A549 (cell line): Measurements from ENCODE around the gene DMRTB1. TPM values are rescaled to one million over a fixed set of nuclear protein-coding genes. Genes with fewer than 3 reads are reported as not detected.

Experiments
- ATAC-seq, 2 experiments: fragments of 200-7000 bp in 1 of 2; fragments of >200 bp in 1 of 2; cut with Nextera tagmentation in 1 of 2; cut with Tn5 transposase in 1 of 2; 3 replicates each; pipeline versions ENCODE4 v1.8.0 to v1.9.1; 2018 to 2020; ENCODE audit warnings: mild to moderate bottlenecking in 1 of 2, moderate library complexity in 1 of 2
- CTCF ChIA-PET: fragments of 300-600 bp; sonication (Branson Sonifier 250); formaldehyde crosslinking; extraction: SDS; loops from one replicate; lab custom pipeline; 2021; ENCODE audit warnings: antibody characterized with exemption, inconsistent platforms; lab: Yijun Ruan, JAX
- POLR2A ChIA-PET: fragments of 350-600 bp; formaldehyde crosslinking; extraction: SDS; loops from one replicate; lab custom pipeline; 2021; ENCODE audit warnings: antibody characterized with exemption, inconsistent platforms; lab: Yijun Ruan, JAX
- DNase-seq, 2 experiments: peaks; one replicate each; pipeline versions ENCODE4 v3.0.0 to v3.0.0-alpha.2; 2011 to 2016; ENCODE audit warnings: low read depth in 1 of 2, low spot score in 1 of 2
- FAIRE-seq: peaks from 2 replicates; lab custom pipeline; 2011; peaks lifted over from hg19 to GRCh38; lab: Jason Lieb, UNC
- H3K27ac ChIP-seq, 2 experiments: fragments of >200 bp; sonication (Bioruptor Twin); formaldehyde crosslinking; 3 replicates each; pipeline ENCODE4 v1.5.1; 2016 to 2017
- H3K4me1 ChIP-seq: fragments of >200 bp; sonication (Bioruptor Twin); formaldehyde crosslinking; 3 replicates; pipeline ENCODE4 v1.6.1; 2016
- H3K4me2 ChIP-seq: fragments of >200 bp; sonication (Bioruptor Twin); formaldehyde crosslinking; 3 replicates; pipeline ENCODE4 v1.6.1; 2016
- H3K4me3 ChIP-seq: fragments of >200 bp; sonication (Bioruptor Twin); formaldehyde crosslinking; 3 replicates; pipeline ENCODE4 v1.5.1; 2016
- H3K9me3 ChIP-seq: fragments of >200 bp; sonication (Bioruptor Twin); formaldehyde crosslinking; 3 replicates; pipeline ENCODE4 v1.6.1; 2016
- BHLHE40 ChIP-seq: IDR thresholded peaks from 2 replicates; pipeline ENCODE4 v1.6.1; 2012; ENCODE audit warnings: low read depth, low read length, inconsistent platforms
- CBX2 ChIP-seq: fragments of 200-600 bp; sonication (generic); IDR thresholded peaks from 2 replicates; pipeline ENCODE4 v1.6.1; 2016; ENCODE audit warnings: low read depth, mild to moderate bottlenecking, borderline replicate concordance
- CHD4 ChIP-seq: fragments of 200-600 bp; sonication (generic); IDR thresholded peaks from 2 replicates; pipeline ENCODE4 v1.6.1; 2016; ENCODE audit warnings: antibody characterized with exemption, mild to moderate bottlenecking, borderline replicate concordance
- EHF ChIP-seq: fragments of 250-450 bp; sonication (Bioruptor Pico); IDR thresholded peaks from 2 replicates; pipeline ENCODE4 v1.5.0; 2020; ENCODE audit warnings: mild to moderate bottlenecking
- EHMT2 ChIP-seq: fragments of 200-600 bp; sonication (generic); IDR thresholded peaks from 2 replicates; pipeline ENCODE4 v1.6.1; 2016; ENCODE audit warnings: antibody characterized with exemption, low read depth, mild to moderate bottlenecking, moderate library complexity
- FOXS1 ChIP-seq: fragments of 250-450 bp; sonication (Bioruptor Pico); IDR thresholded peaks from 2 replicates; pipeline ENCODE4 v1.5.0; 2020; ENCODE audit warnings: mild to moderate bottlenecking, moderate library complexity
- HES2 ChIP-seq: fragments of >200 bp; sonication (Bioruptor Twin); formaldehyde crosslinking; IDR thresholded peaks from 2 replicates; pipeline ENCODE4 v1.6.1; 2016
- HEYL ChIP-seq: fragments of 250-450 bp; sonication (Bioruptor Pico); IDR thresholded peaks from 2 replicates; pipeline ENCODE4 v1.8.0; 2021; ENCODE audit warnings: mild to moderate bottlenecking, moderate library complexity
- HMGXB4 ChIP-seq: fragments of 250-450 bp; sonication (Bioruptor Pico); IDR thresholded peaks from 2 replicates; pipeline ENCODE4 v1.5.0; 2021; ENCODE audit warnings: mild to moderate bottlenecking, moderate library complexity, borderline replicate concordance
- HOXA7 ChIP-seq: fragments of 250-450 bp; sonication (Bioruptor Pico); IDR thresholded peaks from 2 replicates; pipeline ENCODE4 v1.5.0; 2020; ENCODE audit warnings: mild to moderate bottlenecking, moderate library complexity
- HOXB13 ChIP-seq: fragments of 250-450 bp; sonication (Bioruptor Pico); IDR thresholded peaks from 2 replicates; pipeline ENCODE4 v1.5.0; 2020; ENCODE audit warnings: low read depth, mild to moderate bottlenecking, moderate library complexity
- HOXB5 ChIP-seq: fragments of 250-450 bp; sonication (Bioruptor Pico); IDR thresholded peaks from 2 replicates; pipeline ENCODE4 v1.5.0; 2020; ENCODE audit warnings: mild to moderate bottlenecking, moderate library complexity
- JUN ChIP-seq, 2 experiments: fragments of >200 bp; sonication (Bioruptor Twin); formaldehyde crosslinking; IDR thresholded peaks; 2 replicates in 1 of 2; 3 replicates in 1 of 2; pipeline ENCODE4 v1.6.1; 2016 to 2017
- JUNB ChIP-seq: fragments of >200 bp; sonication (Bioruptor Twin); formaldehyde crosslinking; IDR thresholded peaks from 2 replicates; pipeline ENCODE4 v1.6.1; 2016
- MAFK ChIP-seq: fragments of 450-650 bp; IDR thresholded peaks from 2 replicates; pipeline ENCODE4 v1.6.1; 2014; ENCODE audit not compliant: partially characterized antibody
- MAX ChIP-seq: IDR thresholded peaks from 2 replicates; pipeline ENCODE4 v1.6.1; 2012
- NPAS2 ChIP-seq: fragments of 250-450 bp; sonication (Bioruptor Pico); IDR thresholded peaks from 2 replicates; pipeline ENCODE4 v1.8.0; 2022; ENCODE audit warnings: mild to moderate bottlenecking, moderate library complexity, borderline replicate concordance
- NR3C1 ChIP-seq: fragments of >200 bp; sonication (Bioruptor Twin); formaldehyde crosslinking; IDR thresholded peaks from 3 replicates; pipeline ENCODE4 v1.6.1; 2017
- PBX3 ChIP-seq: IDR thresholded peaks from 2 replicates; pipeline ENCODE4 v1.6.1; 2012
- POLR2A ChIP-seq: IDR thresholded peaks from 2 replicates; pipeline ENCODE4 v1.6.1; 2012; ENCODE audit warnings: mild to moderate bottlenecking, low read length
- RAD21 ChIP-seq, 2 experiments: fragments of >200 bp in 1 of 2; sonication (Bioruptor Twin) in 1 of 2; formaldehyde crosslinking in 1 of 2; IDR thresholded peaks in 1 of 2; conservative IDR thresholded peaks in 1 of 2; 2 replicates in 1 of 2; 3 replicates in 1 of 2; pipeline ENCODE4 v1.6.1; 2012 to 2018; ENCODE audit warnings: inconsistent platforms in 1 of 2
- RNF2 ChIP-seq: fragments of 200-600 bp; sonication (generic); IDR thresholded peaks from 2 replicates; pipeline ENCODE4 v1.6.1; 2016; ENCODE audit warnings: low read depth, mild to moderate bottlenecking, antibody characterized with exemption, moderate library complexity, borderline replicate concordance
- ZFP36 ChIP-seq: fragments of 450-650 bp; IDR thresholded peaks from 2 replicates; pipeline ENCODE4 v1.6.1; 2014; ENCODE audit warnings: borderline replicate concordance; ENCODE audit not compliant: partially characterized antibody
- ZSCAN20 ChIP-seq: fragments of 250-450 bp; sonication (Bioruptor Pico); IDR thresholded peaks from 2 replicates; pipeline ENCODE4 v1.8.0; 2022; ENCODE audit warnings: mild to moderate bottlenecking, moderate library complexity
- WGBS: methylation state at CpG from one replicate; pipeline ENCODE4 v1.1.6; 2017; ENCODE audit errors: missing lambda C conversion rate; 5-methylcytosine and 5-hydroxymethylcytosine counted together
- polyA plus RNA-seq, 4 experiments: library from polyadenylated mRNA; depleted of rRNA in 3 of 4; stranded (reverse); fragments of >200 nt; fragmentation: RNase III in 1 of 4; extraction: RNeasy Plus Mini Kit Qiagen cat#74134 plus additional on column Dnase treatment in 1 of 4; gene quantifications; 2 replicates in 3 of 4; 3 replicates in 1 of 4; pipeline ENCODE4 v1.2.3, GENCODE V29; 2011 to 2017
- TF ChIP-seq, protein P1 (sequence below): fragments of 250-450 bp; sonication (Bioruptor Pico); IDR thresholded peaks from 2 replicates; pipeline ENCODE4 v1.5.0; 2020; ENCODE audit warnings: low read depth, mild to moderate bottlenecking, moderate library complexity
- TF ChIP-seq, protein P2 (sequence below): fragments of >200 bp; sonication (Bioruptor Twin); formaldehyde crosslinking; IDR thresholded peaks from 3 replicates; pipeline ENCODE4 v1.6.1; 2016

The DMRTB1 gene
- polyA plus RNA-seq, 2 of the 4 experiments (the other 2 are of a cell fraction): not detected

DNA sequence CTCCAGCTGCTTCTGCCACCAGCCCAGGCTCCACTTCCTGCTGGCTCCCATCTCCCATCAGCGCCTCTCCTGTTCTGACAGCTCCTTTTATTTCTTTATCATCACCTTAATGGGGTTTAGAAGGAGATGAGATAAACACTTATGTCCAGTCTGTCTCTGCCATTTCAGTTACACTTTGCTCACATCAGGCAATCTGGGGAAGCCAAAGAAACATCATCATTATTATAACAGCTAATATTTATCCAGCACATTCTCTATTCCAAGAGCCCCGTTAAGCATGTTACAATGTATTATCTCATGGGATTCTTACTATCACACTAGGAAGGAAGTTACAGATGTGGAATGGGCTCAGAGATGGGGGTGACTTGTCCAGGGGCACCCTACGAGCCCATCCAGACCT is 31.2 kb downstream of the DMRTB1 start:
- FAIRE-seq: no peak

GRCh38 chr1:53495633-53496345 is 36.6 kb downstream of the DMRTB1 start:
- Histone ChIP-seq H3K4me1 (no peaks in the 10 kb centered on the region), H3K4me2 (no peak overlapping the region), H3K9me3 (no peaks in the 10 kb centered on the region), H3K27ac (no peak overlapping the region), H3K4me3 (no peak overlapping the region)
- ATAC-seq (no peak), FAIRE-seq (no peak), DNase-seq (no peak)
- POLR2A ChIA-PET: no interaction called here
- no peak for TF ChIP-seq MAFK
- TF ChIP-seq HOXB5 (CRISPR knock-in tag): no peak
- no peak for TF ChIP-seq MAX
- no peak for TF ChIP-seq ZFP36
- no peak for TF ChIP-seq EHMT2
- TF ChIP-seq JUN (IDR thresholded peaks at IDR 0.05): no peak
- no peak for TF ChIP-seq JUNB
- TF ChIP-seq NR3C1: no peak
- TF ChIP-seq EHF (CRISPR knock-in tag): no peak
- no peak for TF ChIP-seq BHLHE40
- no peak for TF ChIP-seq HOXA7 (CRISPR knock-in tag)
- no peak for TF ChIP-seq HEYL (CRISPR knock-in tag)
- no peak for TF ChIP-seq ZSCAN20 (CRISPR knock-in tag)
- TF ChIP-seq, protein P1, sequence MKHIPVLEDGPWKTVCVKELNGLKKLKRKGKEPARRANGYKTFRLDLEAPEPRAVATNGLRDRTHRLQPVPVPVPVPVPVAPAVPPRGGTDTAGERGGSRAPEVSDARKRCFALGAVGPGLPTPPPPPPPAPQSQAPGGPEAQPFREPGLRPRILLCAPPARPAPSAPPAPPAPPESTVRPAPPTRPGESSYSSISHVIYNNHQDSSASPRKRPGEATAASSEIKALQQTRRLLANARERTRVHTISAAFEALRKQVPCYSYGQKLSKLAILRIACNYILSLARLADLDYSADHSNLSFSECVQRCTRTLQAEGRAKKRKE (CRISPR knock-in tag): no peak
- no peak for TF ChIP-seq RAD21 (conservative IDR thresholded peaks at IDR 0.05 in 1 of 2, IDR thresholded peaks at IDR 0.05 in 1 of 2)
- no peak for TF ChIP-seq HES2
- TF ChIP-seq HOXB13 (CRISPR knock-in tag): no peak
- CTCF ChIA-PET: no interaction called here
- WGBS: 73% methylated on average over 8 of the region's 8 CpGs

More for the DNA sequence above, 31.2 kb downstream of the DMRTB1 start:
- ChIA-PET CTCF (interaction anchor here (0.6 to 2.6 kb wide), 3 partner anchors 192 to 282 kb away, joined by 3 to 11 read pairs (median 3); no protein-coding TSS in a partner anchor), POLR2A (no interaction called here)
- Histone ChIP-seq H3K4me2 (no peak overlapping the region), H3K4me3 (no peak overlapping the region), H3K4me1 (no peaks in the 10 kb centered on the region), H3K27ac (no peak overlapping the region), H3K9me3 (no peaks in the 10 kb centered on the region)
- DNase-seq (no peak), ATAC-seq (no peak)
- WGBS: 36% methylated on average over 3 of the region's 3 CpGs
- TF ChIP-seq NR3C1: no peak
- TF ChIP-seq POLR2A: no peak
- TF ChIP-seq HMGXB4: no peak
- no peak for TF ChIP-seq NPAS2 (CRISPR knock-in tag)
- TF ChIP-seq, protein P2, sequence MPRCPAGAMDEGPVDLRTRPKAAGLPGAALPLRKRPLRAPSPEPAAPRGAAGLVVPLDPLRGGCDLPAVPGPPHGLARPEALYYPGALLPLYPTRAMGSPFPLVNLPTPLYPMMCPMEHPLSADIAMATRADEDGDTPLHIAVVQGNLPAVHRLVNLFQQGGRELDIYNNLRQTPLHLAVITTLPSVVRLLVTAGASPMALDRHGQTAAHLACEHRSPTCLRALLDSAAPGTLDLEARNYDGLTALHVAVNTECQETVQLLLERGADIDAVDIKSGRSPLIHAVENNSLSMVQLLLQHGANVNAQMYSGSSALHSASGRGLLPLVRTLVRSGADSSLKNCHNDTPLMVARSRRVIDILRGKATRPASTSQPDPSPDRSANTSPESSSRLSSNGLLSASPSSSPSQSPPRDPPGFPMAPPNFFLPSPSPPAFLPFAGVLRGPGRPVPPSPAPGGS: no peak
- TF ChIP-seq CBX2: no peak
- no peak for TF ChIP-seq BHLHE40
- no peak for TF ChIP-seq PBX3
- no peak for TF ChIP-seq HOXA7 (CRISPR knock-in tag)
- no peak for TF ChIP-seq RNF2
- no peak for TF ChIP-seq FOXS1
- no peak for TF ChIP-seq CHD4
